GM19397 (cell line): ENCODE measurements around the gene PARD3B.

Experiments used
- ATAC-seq: cut with Tn5 transposase; IDR thresholded peaks from one replicate; pipeline ENCODE4 v1.9.1; 2021; ENCODE audit warnings: mild to moderate bottlenecking, moderate library complexity; ENCODE audit not compliant: unreplicated experiment

The PARD3B gene

DNA sequence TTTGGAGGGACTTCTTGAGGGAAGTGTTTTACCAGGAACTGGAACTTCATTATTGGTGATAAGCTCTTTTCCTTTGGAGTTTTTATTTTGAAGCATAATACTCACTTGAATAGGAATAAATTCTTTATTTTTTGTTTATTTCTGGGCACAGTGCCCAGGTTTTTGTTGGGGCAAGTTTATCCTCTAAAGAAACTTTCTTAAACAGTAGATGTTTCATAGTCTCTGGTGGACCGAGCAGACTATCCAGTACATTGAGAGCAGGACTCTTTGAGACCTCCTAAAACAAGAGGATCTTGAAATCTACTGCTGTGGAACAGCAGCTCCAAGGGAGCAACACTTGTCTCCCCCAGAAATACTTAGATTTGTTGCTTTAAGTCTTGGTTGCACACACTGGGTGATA, 109.4 kb downstream of the PARD3B start:
- ATAC-seq: no peak

GRCh38 chr2:204655101-204655500, 109.8 kb downstream of the PARD3B start:
- ATAC-seq: no peak

DNA sequence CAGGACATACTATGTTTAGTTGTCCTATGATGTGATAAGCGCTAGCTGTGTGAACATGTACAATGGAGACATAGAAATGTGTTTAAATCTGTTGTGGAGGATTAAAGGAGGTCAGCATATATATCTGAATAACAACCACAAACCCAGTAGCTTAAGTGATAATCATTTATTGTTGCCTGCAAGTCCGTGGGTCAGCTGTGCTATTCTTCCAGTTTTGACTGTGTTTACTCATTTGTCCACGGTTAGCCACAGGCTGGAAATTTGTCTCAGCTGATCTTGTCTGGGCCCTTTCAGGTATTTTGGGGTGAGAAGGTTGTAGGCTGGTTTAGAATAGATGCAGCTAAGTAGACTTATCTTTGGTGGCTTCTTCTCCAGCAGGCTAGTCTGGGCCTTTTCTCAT, 110.4 kb downstream of the PARD3B start:
- no peak for ATAC-seq

GRCh38 chr2:204657024-204657423, 111.7 kb downstream of the PARD3B start:
- no peak for ATAC-seq

- no peak for ATAC-seq
Observed at GRCh38 chr2:204662956-204663355, 117.7 kb downstream of the PARD3B start.

DNA sequence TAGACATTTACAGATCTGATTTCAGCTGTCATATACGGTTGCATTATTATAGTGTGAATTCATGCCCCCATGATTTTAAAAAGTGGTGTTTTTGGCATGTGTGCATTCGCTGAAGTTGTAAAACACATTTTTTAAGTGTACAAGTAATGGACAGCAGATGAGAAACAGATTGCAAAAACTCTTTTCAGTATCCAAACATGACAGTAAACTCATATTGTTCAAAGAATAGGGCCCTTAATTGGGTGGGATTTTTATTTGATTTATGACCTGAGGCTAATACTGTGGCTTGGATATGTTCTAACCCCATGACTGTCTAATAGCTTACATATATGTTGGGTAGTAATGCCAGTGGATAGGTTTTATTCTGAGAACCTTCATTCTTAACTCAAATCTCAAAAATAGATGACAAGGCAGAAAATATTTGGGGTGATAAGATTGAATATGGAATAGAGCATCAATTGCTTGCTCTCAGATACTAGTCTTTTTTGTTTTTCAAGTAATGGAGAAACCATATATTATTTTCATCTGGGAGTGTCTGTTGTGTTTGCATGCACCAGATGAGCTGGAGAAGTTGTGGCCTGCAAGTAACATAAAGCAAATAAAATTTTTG, 118.6 kb downstream of the PARD3B start:
- no peak for ATAC-seq

DNA sequence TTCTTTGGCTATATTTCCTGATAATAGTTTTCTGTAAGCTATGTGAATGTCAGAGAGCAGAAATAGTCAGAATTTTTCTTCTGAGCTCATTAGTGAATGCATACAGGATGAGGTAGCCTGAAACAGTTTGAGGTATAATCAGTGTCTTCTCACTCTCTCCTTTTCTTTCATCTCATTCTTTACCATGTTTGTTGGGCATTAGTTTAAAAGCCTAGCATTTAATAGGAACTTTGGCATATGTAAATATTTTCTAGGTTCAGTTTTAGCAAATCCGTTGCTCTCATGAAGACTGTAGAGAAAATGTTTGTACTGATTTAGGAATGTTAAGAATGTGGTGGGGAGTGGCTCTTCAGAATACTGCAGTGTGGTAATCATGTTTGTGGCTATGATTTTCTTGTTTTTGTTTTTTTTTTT, 119.4 kb downstream of the PARD3B start:
- no peak for ATAC-seq

- ATAC-seq: no peak
Observed at GRCh38 chr2:204665207-204665606, 119.9 kb downstream of the PARD3B start.

DNA sequence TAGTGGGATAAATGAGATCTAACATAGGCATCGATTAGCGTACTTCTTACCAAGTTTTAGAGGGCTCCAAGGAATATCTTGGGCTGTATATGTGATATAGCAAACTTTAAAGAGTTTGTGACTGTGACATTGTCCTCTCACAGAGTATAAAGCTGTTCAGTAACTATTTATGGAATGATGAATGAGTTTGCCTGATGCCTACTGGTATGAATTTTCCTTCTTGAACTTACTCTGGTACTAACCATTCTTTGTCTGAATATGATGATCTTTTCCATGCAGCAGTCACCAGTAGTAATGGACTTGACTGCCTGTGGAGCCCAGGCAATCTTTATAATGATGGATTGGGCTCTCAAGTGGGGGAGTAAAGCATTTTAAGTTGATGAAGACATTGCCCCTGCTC, 120.5 kb downstream of the PARD3B start:
- no peak for ATAC-seq

DNA sequence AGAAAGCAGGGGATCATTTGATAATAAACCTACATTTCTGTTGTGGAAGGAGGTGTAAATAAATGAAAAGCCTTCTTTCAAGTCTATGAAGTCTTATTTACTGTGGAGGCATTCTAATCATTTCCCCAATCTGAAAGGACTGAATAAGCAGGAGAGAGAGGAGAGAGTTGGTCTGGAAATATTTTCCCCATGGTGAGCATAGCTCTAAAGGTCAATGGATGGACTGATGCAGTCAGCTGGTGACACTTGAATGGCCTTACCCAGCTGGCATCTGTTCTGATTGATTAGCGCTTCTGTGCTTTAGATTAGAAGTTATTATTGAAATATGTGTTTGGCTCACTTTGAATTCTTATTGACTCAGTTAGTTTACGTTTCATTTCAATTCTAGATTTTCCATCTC, 122.7 kb downstream of the PARD3B start:
- ATAC-seq: no peak

DNA sequence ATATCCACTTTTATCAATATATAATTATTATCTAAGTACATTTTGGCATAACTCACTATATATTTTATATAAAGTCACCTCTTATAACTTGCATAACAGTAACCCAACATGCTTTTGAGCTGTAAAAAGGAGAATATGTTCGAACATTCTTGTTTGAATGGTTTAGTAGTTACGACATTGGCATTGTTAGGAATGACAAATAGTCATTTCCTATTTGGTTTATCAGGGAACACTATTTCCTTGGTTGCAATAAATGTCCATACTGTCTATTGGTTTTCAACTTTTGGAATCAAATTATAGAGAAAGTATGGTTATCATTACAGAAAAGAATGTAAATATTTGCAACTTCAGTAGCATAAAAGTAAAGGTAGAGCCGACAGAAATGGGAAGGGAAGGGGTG, 124.1 kb downstream of the PARD3B start:
- ATAC-seq: no peak

- ATAC-seq: no peak
Observed at GRCh38 chr2:204670124-204670523, 124.8 kb downstream of the PARD3B start.

- ATAC-seq: no peak
Observed at GRCh38 chr2:204670756-204671155, 125.5 kb downstream of the PARD3B start.

- no peak for ATAC-seq
Observed at GRCh38 chr2:204672772-204673171, 127.5 kb downstream of the PARD3B start.

DNA sequence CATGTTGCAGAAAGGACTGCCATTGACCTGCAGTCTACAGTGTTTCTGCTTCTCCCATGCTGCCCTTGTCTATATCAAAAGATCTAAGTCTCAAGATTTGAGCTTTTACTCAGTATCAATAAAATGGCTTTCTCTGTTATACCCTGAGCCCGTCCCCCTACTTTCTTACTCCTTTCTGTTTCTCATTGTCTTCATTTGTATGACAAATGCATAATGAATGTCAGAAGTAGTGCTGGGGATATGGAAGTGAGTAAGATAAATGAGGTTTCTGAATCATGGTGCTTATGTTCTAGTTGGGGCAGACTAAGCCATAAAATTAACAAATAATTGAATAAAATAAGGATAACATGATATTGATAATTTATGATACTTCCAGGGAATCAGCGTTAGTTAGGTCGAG, 128.6 kb downstream of the PARD3B start:
- ATAC-seq: no peak

- no peak for ATAC-seq
Observed at GRCh38 chr2:204678031-204678430, 132.8 kb downstream of the PARD3B start.

GRCh38 chr2:204680576-204680975, 135.3 kb downstream of the PARD3B start:
- ATAC-seq: no peak

GRCh38 chr2:204681412-204681811, 136.1 kb downstream of the PARD3B start:
- no peak for ATAC-seq

DNA sequence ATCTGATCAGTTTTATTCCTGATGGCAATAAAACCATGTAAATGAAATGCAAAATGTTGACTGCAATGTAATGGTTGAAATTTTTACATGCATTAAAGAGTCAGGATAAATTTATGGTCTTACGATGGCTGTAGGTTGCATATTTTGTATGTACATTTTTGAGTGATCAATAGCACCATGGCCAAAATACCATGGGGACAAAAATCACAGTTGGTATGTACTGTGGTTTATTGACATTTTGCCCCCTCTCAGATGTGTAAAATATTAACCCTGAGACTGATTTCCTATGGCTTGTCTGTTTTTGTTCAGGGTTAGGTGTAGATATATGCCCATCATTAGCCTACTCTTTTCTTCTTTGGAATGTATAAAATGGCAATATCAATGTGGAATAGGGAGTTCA, 138.1 kb downstream of the PARD3B start:
- no peak for ATAC-seq

DNA sequence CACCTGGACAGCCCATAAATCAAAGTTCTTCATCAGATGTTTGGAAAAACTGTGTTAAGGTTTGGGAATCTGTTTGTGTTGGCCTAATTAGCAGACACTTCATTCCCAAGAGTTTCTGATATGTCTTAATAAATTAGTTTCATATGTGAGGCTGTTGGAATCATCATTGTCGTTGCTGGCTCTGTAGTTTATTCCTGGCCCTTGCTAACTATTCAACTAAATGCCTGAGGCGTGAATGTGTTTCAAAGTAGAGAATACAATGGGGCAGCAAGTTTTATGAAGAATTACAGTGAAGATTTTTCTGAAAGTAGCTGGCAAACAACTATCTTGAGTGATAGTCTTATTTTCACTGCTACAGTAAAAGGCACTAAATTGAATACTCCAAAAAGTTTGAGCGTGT, 141.1 kb downstream of the PARD3B start:
- no peak for ATAC-seq

DNA sequence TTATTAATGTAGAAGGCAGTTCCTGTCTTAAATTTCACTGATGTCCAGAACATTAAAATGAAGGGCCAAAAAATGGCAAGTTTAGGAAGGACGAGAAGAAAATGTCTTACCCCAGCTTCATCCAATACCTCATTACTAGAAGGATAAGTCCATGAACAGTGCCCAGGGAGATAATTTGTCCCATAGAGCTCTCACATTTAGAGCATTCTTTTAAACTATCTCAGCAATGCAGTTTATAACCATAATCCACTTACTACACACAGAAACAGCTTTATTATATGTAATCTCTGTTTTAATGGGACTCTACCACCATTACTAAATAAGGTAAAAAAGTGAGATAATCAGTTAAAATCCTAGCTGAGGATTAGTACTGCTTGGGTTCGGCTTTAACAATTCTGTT, 142.5 kb downstream of the PARD3B start:
- no peak for ATAC-seq

GRCh38 chr2:204691911-204692510, 146.7 kb downstream of the PARD3B start:
- no peak for ATAC-seq

- ATAC-seq: no peak
Observed at GRCh38 chr2:204692790-204693189, 147.5 kb downstream of the PARD3B start.
